OCI-LY1 (cell line): ENCODE measurements around the gene LHX2.

ENCODE experiments used
- EZH2 ChIP-seq: fragments of 200-600 bp; sonication (generic), shearing (Covaris generic); IDR thresholded peaks from 2 replicates; pipeline ENCODE4 v1.8.0; 2017; ENCODE audit warnings: borderline replicate concordance, mixed run types, mild to moderate bottlenecking, antibody characterized with exemption, low read length, moderate library complexity, mixed read lengths
- TF ChIP-seq, protein P1 (sequence below): fragments of 200-600 bp; sonication (generic), shearing (Covaris generic); IDR thresholded peaks from 2 replicates; pipeline ENCODE4 v1.5.1; 2017; ENCODE audit warnings: mild to moderate bottlenecking, antibody characterized with exemption, low read length, moderate library complexity, mixed read lengths

DNA sequence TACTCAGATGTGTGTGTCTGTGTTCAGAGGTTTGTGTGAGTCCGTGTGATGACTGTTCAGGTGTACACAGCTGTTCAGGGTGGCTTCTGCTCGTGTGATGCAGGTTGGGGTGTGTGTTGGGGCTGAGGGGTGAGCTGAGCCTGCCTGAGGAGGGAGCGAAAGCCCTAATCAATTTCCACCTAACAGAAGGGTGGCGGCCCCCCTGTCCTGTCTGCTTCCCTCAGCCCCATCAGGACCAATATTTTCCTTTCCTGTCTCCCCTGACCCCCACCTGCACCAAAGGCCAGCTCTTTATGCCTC, 30.2 kb downstream of the LHX2 start:
- no peak for TF ChIP-seq EZH2
- TF ChIP-seq, protein P1, sequence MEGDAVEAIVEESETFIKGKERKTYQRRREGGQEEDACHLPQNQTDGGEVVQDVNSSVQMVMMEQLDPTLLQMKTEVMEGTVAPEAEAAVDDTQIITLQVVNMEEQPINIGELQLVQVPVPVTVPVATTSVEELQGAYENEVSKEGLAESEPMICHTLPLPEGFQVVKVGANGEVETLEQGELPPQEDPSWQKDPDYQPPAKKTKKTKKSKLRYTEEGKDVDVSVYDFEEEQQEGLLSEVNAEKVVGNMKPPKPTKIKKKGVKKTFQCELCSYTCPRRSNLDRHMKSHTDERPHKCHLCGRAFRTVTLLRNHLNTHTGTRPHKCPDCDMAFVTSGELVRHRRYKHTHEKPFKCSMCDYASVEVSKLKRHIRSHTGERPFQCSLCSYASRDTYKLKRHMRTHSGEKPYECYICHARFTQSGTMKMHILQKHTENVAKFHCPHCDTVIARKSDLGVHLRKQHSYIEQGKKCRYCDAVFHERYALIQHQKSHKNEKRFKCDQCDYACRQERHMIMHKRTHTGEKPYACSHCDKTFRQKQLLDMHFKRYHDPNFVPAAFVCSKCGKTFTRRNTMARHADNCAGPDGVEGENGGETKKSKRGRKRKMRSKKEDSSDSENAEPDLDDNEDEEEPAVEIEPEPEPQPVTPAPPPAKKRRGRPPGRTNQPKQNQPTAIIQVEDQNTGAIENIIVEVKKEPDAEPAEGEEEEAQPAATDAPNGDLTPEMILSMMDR, result no peak
